Measurements from ENCODE around the gene KYAT1.

DNA sequence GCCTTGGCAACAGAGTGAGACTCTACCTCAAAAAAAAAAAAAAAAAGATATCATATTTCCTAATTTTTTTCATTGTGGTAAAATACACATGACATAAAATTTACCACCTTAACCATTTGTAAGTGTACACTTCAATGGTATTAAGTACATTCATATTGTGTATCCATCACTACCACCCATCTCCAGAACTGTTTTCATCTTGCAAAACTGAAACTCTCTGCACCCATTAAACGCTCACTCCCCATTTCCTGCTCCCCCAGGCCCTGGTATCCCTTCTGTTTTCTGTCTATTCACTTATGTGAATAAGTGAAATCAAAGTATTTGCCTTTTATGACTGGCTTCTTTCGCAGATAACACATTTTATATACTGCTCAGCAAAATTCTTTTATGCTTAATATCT is 13.0 kb upstream of the KYAT1 start:
- TF ChIP-seq CTCF (conservative IDR thresholded peaks at IDR 0.05) (no peak), ZFX (IDR thresholded peaks at IDR 0.05) (no peak)

Data from C4-2B (cell line).